Progenitor cell of endocrine pancreas (in vitro differentiated cells): Measurements from ENCODE around the gene MRPL54. TPM values are rescaled to one million over a fixed set of nuclear protein-coding genes. Genes with fewer than 3 reads are reported as not detected.
A peak's percentile ranks its signal among the peaks of the same experiment; 100 is the strongest.
"Not testable (repeated sequence)": the region's sequence is repeated elsewhere in the genome, so short reads cannot be mapped to it uniquely, and the experiment has no call there.

Experiments used
- DNase-seq: peaks from one replicate; pipeline ENCODE4 v3.0.0; 2021; ENCODE audit warnings: low spot score; ENCODE audit not compliant: unreplicated experiment
- H3K27ac Mint-ChIP-seq: 2 replicates; pipeline ENCODE4 v1.8.0; 2021; ENCODE audit warnings: mild to moderate bottlenecking, moderate library complexity, mixed read lengths
- H3K27me3 Mint-ChIP-seq: 2 replicates; pipeline ENCODE4 v1.8.0; 2021; ENCODE audit warnings: mixed read lengths
- H3K36me3 Mint-ChIP-seq: 2 replicates; pipeline ENCODE4 v1.8.0; 2022; ENCODE audit warnings: mixed read lengths; ENCODE audit not compliant: insufficient read depth
- H3K4me1 Mint-ChIP-seq: 2 replicates; pipeline ENCODE4 v1.8.0; 2021; ENCODE audit warnings: low read depth, mixed read lengths
- H3K4me3 Mint-ChIP-seq: 2 replicates; pipeline ENCODE4 v1.8.0; 2021; ENCODE audit warnings: low read depth, mild to moderate bottlenecking, moderate library complexity, mixed read lengths
- H3K9me3 Mint-ChIP-seq: 2 replicates; pipeline ENCODE4 v1.8.0; 2021; ENCODE audit warnings: low read depth, mixed read lengths
- total RNA-seq: library from RNA; stranded (reverse); gene quantifications from 2 replicates; pipeline ENCODE4 v1.2.1, GENCODE V29; 2021
- TF ChIP-seq, protein P1 (sequence below): fragments of 200-600 bp; sonication (generic); IDR thresholded peaks from one replicate; pipeline ENCODE4 v1.5.0; 2021; ENCODE audit warnings: antibody characterized with exemption, mild to moderate bottlenecking; ENCODE audit not compliant: unreplicated experiment

The MRPL54 gene
- total RNA-seq, 1 donor from 2014 or later: 39.8 TPM

DNA sequence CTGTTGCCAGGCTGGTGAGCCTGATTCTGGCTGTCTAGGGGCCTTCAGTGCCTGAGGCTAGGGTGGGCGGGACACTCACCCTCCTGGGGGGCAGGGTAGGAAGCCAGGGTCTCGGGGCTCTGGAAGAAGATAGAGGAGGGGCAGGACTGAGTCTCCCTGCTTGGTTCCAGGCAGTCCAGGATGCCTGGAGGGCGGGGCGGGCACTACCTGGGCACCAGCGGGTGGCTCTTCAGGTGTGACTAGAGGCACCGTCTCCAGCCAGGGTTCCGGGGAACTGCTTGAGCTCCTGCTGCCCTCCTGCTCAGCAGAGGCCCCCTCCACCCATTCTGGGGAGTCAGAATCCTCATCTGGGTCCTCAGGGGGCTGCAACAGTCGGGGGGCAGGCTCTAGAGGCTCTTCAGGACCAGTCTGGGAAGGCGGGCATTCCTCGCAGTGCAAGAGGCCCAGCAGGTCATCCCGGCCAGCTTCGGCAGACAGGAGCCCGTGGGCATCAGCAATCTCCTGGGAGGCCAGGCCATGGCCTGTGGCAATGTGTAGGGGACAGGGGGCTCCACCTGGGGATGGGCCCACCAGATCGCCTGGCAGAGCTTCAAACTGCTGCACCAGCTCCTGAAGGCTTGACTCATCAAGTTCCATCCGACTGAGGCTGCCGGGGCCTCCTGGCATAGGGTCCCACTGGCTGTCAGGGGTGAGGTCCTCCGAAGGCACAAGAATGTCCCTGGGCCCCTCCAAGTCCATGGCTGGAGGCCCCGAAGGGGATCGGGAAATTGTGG is 2.8 kb upstream of the MRPL54 start:
- Mint-ChIP-seq H3K36me3 (peaks cover 3% of the 10 kb centered on the region), H3K27me3 (no peaks in the 10 kb centered on the region), H3K4me1 (peaks cover 7% of the 10 kb centered on the region), H3K27ac (no peak overlapping the region), H3K9me3 (no peaks in the 10 kb centered on the region), H3K4me3 (peak overlapping the region; percentile 45)
- no peak for DNase-seq
- TF ChIP-seq, protein P1, sequence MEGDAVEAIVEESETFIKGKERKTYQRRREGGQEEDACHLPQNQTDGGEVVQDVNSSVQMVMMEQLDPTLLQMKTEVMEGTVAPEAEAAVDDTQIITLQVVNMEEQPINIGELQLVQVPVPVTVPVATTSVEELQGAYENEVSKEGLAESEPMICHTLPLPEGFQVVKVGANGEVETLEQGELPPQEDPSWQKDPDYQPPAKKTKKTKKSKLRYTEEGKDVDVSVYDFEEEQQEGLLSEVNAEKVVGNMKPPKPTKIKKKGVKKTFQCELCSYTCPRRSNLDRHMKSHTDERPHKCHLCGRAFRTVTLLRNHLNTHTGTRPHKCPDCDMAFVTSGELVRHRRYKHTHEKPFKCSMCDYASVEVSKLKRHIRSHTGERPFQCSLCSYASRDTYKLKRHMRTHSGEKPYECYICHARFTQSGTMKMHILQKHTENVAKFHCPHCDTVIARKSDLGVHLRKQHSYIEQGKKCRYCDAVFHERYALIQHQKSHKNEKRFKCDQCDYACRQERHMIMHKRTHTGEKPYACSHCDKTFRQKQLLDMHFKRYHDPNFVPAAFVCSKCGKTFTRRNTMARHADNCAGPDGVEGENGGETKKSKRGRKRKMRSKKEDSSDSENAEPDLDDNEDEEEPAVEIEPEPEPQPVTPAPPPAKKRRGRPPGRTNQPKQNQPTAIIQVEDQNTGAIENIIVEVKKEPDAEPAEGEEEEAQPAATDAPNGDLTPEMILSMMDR: no peak

DNA sequence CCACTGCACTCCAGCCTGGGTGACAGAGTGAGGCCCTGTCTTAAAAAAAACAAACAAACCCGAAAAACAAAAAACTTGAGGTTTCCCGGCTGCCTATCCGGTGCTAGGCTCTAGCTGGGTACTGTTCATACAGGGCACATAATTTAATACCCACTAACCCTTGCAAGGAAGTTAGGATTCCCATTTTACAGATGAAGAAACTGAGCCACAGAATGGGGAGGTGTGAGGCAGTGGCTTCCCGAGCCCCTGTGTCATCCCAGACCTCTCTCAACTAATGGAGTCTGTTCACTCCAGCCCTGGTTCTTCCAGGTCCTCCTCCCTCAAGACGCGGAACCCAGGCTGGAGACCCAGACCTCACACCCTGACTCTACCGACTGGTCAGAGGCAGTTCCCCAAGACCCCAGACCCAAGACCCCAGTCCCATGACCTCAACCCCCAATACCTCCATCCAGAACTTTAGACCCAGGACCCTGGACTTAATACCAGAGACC is 1.6 kb upstream of the MRPL54 start:
- TF ChIP-seq, protein P1: no peak
- H3K27ac Mint-ChIP-seq: peak overlapping the region; percentile 96
- no peaks in the 10 kb centered on the region for H3K36me3 Mint-ChIP-seq
- H3K9me3 Mint-ChIP-seq: no peaks in the 10 kb centered on the region
- H3K4me3 Mint-ChIP-seq: peak overlapping the region; percentile 93
- no peak for DNase-seq
- H3K27me3 Mint-ChIP-seq: no peaks in the 10 kb centered on the region
- peaks cover 7% of the 10 kb centered on the region for H3K4me1 Mint-ChIP-seq

DNA sequence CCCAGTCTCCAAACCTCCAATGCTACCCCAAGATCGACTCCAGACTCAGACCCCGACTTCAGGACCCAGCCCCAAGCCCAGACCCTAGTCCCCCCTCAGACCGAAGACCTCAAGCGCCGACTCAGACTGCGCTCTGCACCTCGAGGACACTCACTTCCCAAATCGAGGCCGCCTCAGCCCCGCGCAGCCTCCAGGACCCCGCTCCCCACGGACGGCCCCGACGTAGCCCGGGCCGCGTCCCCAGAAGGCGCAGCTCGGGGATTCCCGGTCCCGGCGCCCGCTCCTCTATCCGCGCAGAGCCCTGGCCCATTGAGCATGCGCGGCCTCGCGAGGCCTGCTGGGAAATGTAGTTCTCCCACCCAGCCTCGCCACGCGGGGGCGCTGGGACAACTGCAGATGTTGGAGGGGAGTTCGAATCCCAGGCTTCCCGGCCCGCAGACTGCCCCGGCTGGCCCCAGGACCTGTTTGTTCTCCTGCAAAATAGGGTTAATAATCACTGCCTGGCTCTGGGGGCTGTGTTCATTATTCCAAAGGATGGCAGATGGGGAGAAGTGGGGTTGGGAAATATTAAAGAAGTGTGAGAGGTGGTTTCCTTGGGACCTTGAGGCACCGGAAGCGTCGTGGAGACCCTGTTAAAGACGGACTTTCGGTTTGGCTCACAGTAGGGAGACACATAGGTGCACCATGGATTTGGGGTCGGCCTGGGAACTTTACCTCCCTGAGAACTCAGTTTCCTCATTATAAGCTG is 926 bp upstream of the MRPL54 start, which contains the start of gene APBA3:
Gene APBA3, minus strand, starts transcription at position 311 of the 748 bp plus-strand sequence. CDS start 1,428 bp downstream, outside the sequence.
- DNase-seq: peak; percentile 91
- peaks cover 1% of the 10 kb centered on the region for H3K36me3 Mint-ChIP-seq
- no peaks in the 10 kb centered on the region for H3K9me3 Mint-ChIP-seq
- H3K27ac Mint-ChIP-seq: peak within 1 kb of the TSS; percentile 99
- TF ChIP-seq, protein P1: peak; percentile 64
- H3K27me3 Mint-ChIP-seq: no peaks in the 10 kb centered on the region
- H3K4me1 Mint-ChIP-seq: peaks cover 7% of the 10 kb centered on the region
- H3K4me3 Mint-ChIP-seq: peak within 1 kb of the TSS; percentile 94

DNA sequence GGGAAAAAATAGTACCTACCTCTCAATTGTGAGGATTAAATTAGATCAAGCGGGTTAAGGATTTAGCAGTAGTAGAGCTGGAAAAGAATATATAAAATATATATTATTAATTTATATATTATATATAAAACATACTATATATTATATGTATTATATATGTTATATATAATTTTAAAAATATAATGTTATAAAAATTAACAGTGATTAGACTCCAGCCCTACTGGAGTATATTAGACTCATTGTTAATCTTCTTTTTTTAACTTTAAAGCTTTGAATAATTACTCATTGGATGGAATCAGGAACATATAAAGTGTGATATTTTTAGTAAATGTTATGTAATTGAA is 380 bp upstream of the MRPL54 start:
- TF ChIP-seq, protein P1: no peak
- Mint-ChIP-seq H3K27me3 (no peaks in the 10 kb centered on the region), H3K4me3 (peak overlapping the region; percentile 94), H3K4me1 (peaks cover 7% of the 10 kb centered on the region), H3K27ac (peak overlapping the region; percentile 99), H3K9me3 (no peaks in the 10 kb centered on the region), H3K36me3 (peaks cover 1% of the 10 kb centered on the region)
- DNase-seq: no peak

DNA sequence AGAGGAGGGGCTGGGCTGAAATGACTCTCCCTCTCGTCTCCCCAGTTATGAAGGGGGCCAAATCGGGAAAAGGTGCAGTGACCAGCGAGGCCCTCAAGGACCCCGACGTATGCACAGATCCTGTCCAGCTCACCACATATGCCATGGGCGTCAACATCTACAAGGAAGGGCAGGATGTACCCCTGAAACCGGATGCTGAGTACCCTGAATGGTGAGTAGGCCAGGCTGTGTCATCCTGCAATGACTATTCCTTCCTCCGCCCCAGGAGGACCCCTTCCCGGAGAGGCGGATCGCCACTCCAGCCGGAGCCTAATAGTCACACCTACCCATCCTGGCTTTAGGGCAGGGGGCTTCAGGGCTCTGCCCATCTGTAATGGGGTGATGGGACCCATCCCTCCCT is 2.6 kb downstream of the MRPL54 start:
- Mint-ChIP-seq H3K4me3 (no peak overlapping the region), H3K27ac (no peak overlapping the region), H3K4me1 (peaks cover 7% of the 10 kb centered on the region), H3K27me3 (no peaks in the 10 kb centered on the region), H3K36me3 (peaks cover 4% of the 10 kb centered on the region), H3K9me3 (no peaks in the 10 kb centered on the region)
- DNase-seq: no peak
- TF ChIP-seq, protein P1: no peak

DNA sequence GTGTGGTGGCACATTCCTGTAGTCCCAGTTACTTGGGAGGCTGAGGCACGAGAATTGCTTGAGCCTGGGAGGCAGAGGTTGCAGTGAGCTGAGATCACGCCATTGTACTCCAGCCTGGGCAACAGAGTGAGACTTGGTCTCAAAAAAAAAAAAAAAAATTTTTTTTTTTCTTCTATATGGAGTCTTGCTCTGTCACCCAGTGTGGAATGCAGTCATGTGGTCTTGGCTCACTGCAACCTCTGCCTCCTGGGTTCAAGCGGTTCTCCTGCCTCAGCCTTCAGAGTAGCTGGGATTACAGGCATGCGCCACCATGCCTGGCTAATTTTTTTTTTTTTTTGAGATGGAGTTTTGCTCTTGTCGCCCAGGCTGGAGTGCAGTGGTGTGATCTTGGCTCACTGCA is 3.3 kb downstream of the MRPL54 start:
- H3K4me3 Mint-ChIP-seq, H3K9me3 Mint-ChIP-seq, H3K36me3 Mint-ChIP-seq, H3K4me1 Mint-ChIP-seq, H3K27ac Mint-ChIP-seq, DNase-seq, H3K27me3 Mint-ChIP-seq: not testable (repeated sequence)
